Ishikawa (cell line): ENCODE measurements around the gene MOV10.

Source experiments
- CEBPB ChIP-seq: IDR thresholded peaks from 2 replicates; pipeline ENCODE4 v1.6.1; 2012
- EP300 ChIP-seq: IDR thresholded peaks from 2 replicates; pipeline ENCODE4 v1.6.1; 2012; ENCODE audit warnings: borderline replicate concordance
- RAD21 ChIP-seq: IDR thresholded peaks from 2 replicates; pipeline ENCODE4 v1.6.1; 2012; ENCODE audit warnings: low read depth

DNA sequence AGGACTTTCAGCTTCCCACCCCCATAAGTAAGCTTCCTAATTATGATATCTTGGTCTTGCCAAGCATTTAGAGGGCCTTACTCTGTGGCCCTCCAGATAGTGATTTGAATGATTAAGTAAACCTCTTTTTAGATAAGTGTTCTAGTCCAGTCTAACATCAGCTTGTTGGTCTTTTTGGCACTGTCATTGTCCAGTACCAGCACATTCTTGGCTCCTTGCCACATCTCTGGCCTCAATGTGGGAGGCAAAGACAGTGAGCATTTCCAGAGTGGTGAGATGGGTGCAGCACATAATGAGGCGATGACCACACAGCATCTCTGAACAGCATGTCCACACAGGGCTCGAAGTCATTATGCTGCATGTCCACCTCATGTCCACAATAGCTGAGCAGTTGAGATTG is 48.8 kb upstream of the MOV10 start:
- no peak for TF ChIP-seq EP300
- TF ChIP-seq RAD21 = no peak
- TF ChIP-seq CEBPB = no peak
